HepG2 (cell line): ENCODE results near the gene CSTPP1. TPM values are rescaled to one million over a fixed set of nuclear protein-coding genes. Genes with fewer than 3 reads are reported as not detected.

Experiments used
- ATAC-seq: fragments of 200-7000 bp; cut with Tn5 transposase; 3 replicates; pipeline ENCODE4 v1.9.1; 2020; ENCODE audit warnings: mild to moderate bottlenecking, moderate library complexity
- BruUV-seq: library from RNA; stranded (reverse); fragments of 400-500 nt; replicated peaks from 2 replicates; lab custom pipeline; 2021; lab: Mats Ljungman, UMichigan
- CTCF ChIA-PET: fragments of 300-600 bp; formaldehyde crosslinking; extraction: SDS; loops from one replicate; lab custom pipeline; 2021; ENCODE audit warnings: low total read pairs, inconsistent platforms, low intra/inter-chr PET ratio; lab: Yijun Ruan, JAX
- POLR2A ChIA-PET: fragments of 350-600 bp; sonication (Branson Sonifier 250); formaldehyde crosslinking; loops from one replicate; lab custom pipeline; 2020; ENCODE audit warnings: antibody characterized with exemption, inconsistent platforms; lab: Yijun Ruan, JAX
- DNase-seq: peaks from one replicate; pipeline ENCODE4 v3.0.0-alpha.2; 2015; ENCODE audit warnings: low spot score
- FAIRE-seq: peaks from 3 replicates; lab custom pipeline; 2011; peaks lifted over from hg19 to GRCh38; lab: Jason Lieb, UNC
- H2AFZ ChIP-seq: one replicate; pipeline ENCODE4 v1.6.1; 2011; ENCODE audit warnings: low read length, inconsistent platforms
- H3K27ac ChIP-seq: fragments of 300-600 bp; 3 replicates; pipeline ENCODE4 v1.8.0; 2011; ENCODE audit warnings: mixed run types, mild to moderate bottlenecking, mixed read lengths, low read length, inconsistent platforms; ENCODE audit not compliant: insufficient read depth; ENCODE audit errors: extremely low read length
- H3K27me3 ChIP-seq, 2 experiments: fragments of 200-600 bp in 1 of 2; 2 replicates in 1 of 2; 3 replicates in 1 of 2; pipeline versions ENCODE4 v1.6.0 to v1.8.0; 2011; ENCODE audit warnings: low read length in 2 of 2, mild to moderate bottlenecking in 2 of 2, moderate library complexity in 2 of 2, inconsistent platforms in 1 of 2; ENCODE audit not compliant: insufficient read depth in 2 of 2, control insufficient read depth in 1 of 2
- H3K36me3 ChIP-seq, 2 experiments: fragments of 200-600 bp in 1 of 2; replicated peaks in 1 of 2; 2 replicates in 1 of 2; 3 replicates in 1 of 2; pipeline versions ENCODE4 v1.5.1 to v1.8.0; 2011; ENCODE audit warnings: low read length in 2 of 2, inconsistent platforms in 1 of 2; ENCODE audit not compliant: insufficient read depth in 2 of 2, control insufficient read depth in 1 of 2
- H3K4me1 ChIP-seq: 2 replicates; pipeline ENCODE4 v1.5.1; 2012; ENCODE audit warnings: low read length, inconsistent platforms; ENCODE audit not compliant: insufficient read depth
- H3K4me2 ChIP-seq: 2 replicates; pipeline ENCODE4 v1.6.0; 2011; ENCODE audit warnings: low read depth, low read length, inconsistent platforms
- H3K4me3 ChIP-seq, 3 experiments: fragments of 200-600 bp in 1 of 3; sonication (generic), shearing (Covaris generic) in 1 of 3; replicated peaks in 1 of 3; 2 replicates each; pipeline ENCODE4 v1.5.1; 2011 to 2016; ENCODE audit warnings: low read length in 3 of 3, inconsistent platforms in 2 of 3, low read depth in 2 of 3, mild to moderate bottlenecking in 2 of 3, control low read depth in 1 of 3, mixed read lengths in 1 of 3; ENCODE audit not compliant: insufficient read depth in 1 of 3
- H3K79me2 ChIP-seq: one replicate; pipeline ENCODE4 v1.6.1; 2011; ENCODE audit warnings: low read length, inconsistent platforms; ENCODE audit not compliant: insufficient read depth
- H3K9ac ChIP-seq: 2 replicates; pipeline ENCODE4 v1.6.0; 2011; ENCODE audit warnings: mild to moderate bottlenecking, low read depth, low read length, inconsistent platforms; ENCODE audit not compliant: insufficient read depth
- H3K9me3 ChIP-seq: 2 replicates; pipeline ENCODE4 v1.5.1; 2012; ENCODE audit warnings: mild to moderate bottlenecking, low read length
- H4K20me1 ChIP-seq: 2 replicates; pipeline ENCODE4 v1.6.0; 2011; ENCODE audit warnings: inconsistent platforms, mild to moderate bottlenecking, low read length, moderate library complexity; ENCODE audit not compliant: insufficient read depth
- CHD4 ChIP-seq: fragments of 200-600 bp; sonication (generic); IDR thresholded peaks from 2 replicates; pipeline ENCODE4 v1.7.0; 2017; ENCODE audit warnings: mild to moderate bottlenecking, low read length, borderline replicate concordance
- GLI4 ChIP-seq: sonication (generic); formaldehyde crosslinking; IDR thresholded peaks from 2 replicates; pipeline ENCODE4 v1.5.1; 2020; ENCODE audit warnings: missing genetic modification reagents, mild to moderate bottlenecking, moderate library complexity, borderline replicate concordance
- HNRNPH1 ChIP-seq: fragments of 200-400 bp; formaldehyde crosslinking; optimal IDR thresholded peaks from 2 replicates; pipeline ENCODE3; 2017; ENCODE audit warnings: mild to moderate bottlenecking, low read depth, low read length
- NRL ChIP-seq: sonication (generic); formaldehyde crosslinking; IDR thresholded peaks from 2 replicates; pipeline ENCODE4 v1.5.0; 2020; ENCODE audit warnings: missing genetic modification reagents, mild to moderate bottlenecking, moderate library complexity, borderline replicate concordance
- PAWR ChIP-seq: sonication (generic); formaldehyde crosslinking; IDR thresholded peaks from 2 replicates; pipeline ENCODE4 v1.4.0; 2020; ENCODE audit warnings: missing genetic modification reagents, mild to moderate bottlenecking, borderline replicate concordance
- ZNF547 ChIP-seq: sonication (generic); formaldehyde crosslinking; IDR thresholded peaks from 2 replicates; pipeline ENCODE4 v1.5.1; 2020; ENCODE audit warnings: mild to moderate bottlenecking, missing genetic modification reagents
- ZNF891 ChIP-seq: sonication (generic); formaldehyde crosslinking; IDR thresholded peaks from 2 replicates; pipeline ENCODE4 v1.5.0; 2020; ENCODE audit warnings: mild to moderate bottlenecking, missing genetic modification reagents
- WGBS: methylation state at CpG from one replicate; pipeline ENCODE4 v1.1.6; 2017; ENCODE audit warnings: low lambda C conversion rate; 5-methylcytosine and 5-hydroxymethylcytosine counted together
- in situ Hi-C: cut with HindIII; loops from 2 replicates; pipeline ENCODE4 v1.10.0; 2017; ENCODE audit warnings: low pct_unique_long_range_greater_than_20kb; ENCODE audit not compliant: extremely low pct_ligation_motif_present
- intact Hi-C: fragments of 100-400 bp; cut with micrococcal nuclease; formaldehyde crosslinking; loops from one replicate; pipeline ENCODE4 v1.10.0; 2022; ENCODE audit not compliant: unreplicated experiment
- polyA plus RNA-seq, 8 experiments: library from polyadenylated mRNA; depleted of rRNA in 3 of 8; stranded (reverse) in 7 of 8; unstranded in 1 of 8; fragments of >200 nt; fragmentation: Illumina TruSeq in 4 of 8; extraction: Trizol in 4 of 8; gene quantifications; 2 replicates each; pipeline versions ENCODE4 v1.2.1 to v1.2.3, GENCODE V29; 2011 to 2016; ENCODE audit warnings: low read depth in 4 of 8, missing spikeins in 1 of 8, mixed read lengths in 1 of 8; ENCODE audit not compliant: insufficient read depth in 1 of 8
- total RNA-seq, 5 experiments: library from RNA; depleted of rRNA; stranded (reverse); fragments of >200 nt; fragmentation: Illumina TruSeq; extraction: Trizol; gene quantifications; 2 replicates each; pipeline ENCODE4 v1.2.3, GENCODE V29; 2016; ENCODE audit warnings: low read depth in 1 of 5
- TF ChIP-seq, protein P1 (sequence below): sonication (generic); formaldehyde crosslinking; IDR thresholded peaks from 2 replicates; pipeline ENCODE4 v1.4.0; 2020; ENCODE audit warnings: mild to moderate bottlenecking, missing genetic modification reagents
- TF ChIP-seq, protein P2 (sequence below): sonication (generic); formaldehyde crosslinking; IDR thresholded peaks from 2 replicates; pipeline ENCODE4 v1.9.0; 2022; ENCODE audit warnings: low read depth, missing genetic modification reagents
- TF ChIP-seq, protein P3 (sequence below): sonication (generic); formaldehyde crosslinking; IDR thresholded peaks from 2 replicates; pipeline ENCODE4 v1.4.0; 2020; ENCODE audit warnings: low read depth, missing genetic modification reagents

CSTPP1 gene
- total and polyA plus RNA-seq, 2 of the 13 experiments (the other 11 are each of a cell fraction or from before 2014, with no cell fraction given), result 12.3 to 14.6 TPM

DNA sequence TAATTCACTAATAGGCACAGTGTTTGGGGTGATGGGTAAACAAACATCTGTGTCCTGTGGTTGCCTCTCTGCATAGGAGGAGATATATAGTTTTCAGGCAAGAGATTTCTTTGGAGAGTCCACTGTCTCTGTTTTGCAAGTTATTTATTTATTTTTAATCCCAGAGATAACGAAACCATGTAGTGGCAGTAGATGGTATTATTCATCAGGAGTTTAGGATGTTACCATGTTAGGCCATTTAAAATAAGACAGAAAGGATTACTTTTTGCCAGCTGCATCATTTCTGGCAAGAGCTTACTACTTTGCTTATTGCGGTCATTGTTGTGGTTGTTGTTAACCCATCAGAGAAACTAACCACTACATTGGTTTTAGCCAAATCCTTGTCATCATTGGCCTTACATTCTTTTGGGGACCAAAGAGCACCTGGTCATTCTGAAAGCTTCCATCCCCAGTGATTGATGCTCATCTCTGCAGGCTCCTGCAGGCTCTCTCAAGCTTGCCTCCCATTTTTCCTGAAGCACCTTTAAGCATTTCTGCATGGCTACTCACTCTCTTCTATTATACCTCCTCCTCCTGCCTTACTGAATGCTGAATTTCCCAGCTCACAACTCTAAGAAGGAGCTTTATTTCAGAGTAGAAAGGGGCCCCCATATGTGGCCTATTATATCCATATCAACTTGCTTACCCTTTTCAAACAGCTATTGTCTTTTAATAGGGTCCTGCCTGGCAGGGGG, 84.4 kb downstream of the CSTPP1 start (continued):
- TF ChIP-seq NRL (CRISPR knock-in tag), result no peak
- TF ChIP-seq, protein P1, sequence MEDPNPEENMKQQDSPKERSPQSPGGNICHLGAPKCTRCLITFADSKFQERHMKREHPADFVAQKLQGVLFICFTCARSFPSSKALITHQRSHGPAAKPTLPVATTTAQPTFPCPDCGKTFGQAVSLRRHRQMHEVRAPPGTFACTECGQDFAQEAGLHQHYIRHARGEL (CRISPR knock-in tag), result no peak

DNA sequence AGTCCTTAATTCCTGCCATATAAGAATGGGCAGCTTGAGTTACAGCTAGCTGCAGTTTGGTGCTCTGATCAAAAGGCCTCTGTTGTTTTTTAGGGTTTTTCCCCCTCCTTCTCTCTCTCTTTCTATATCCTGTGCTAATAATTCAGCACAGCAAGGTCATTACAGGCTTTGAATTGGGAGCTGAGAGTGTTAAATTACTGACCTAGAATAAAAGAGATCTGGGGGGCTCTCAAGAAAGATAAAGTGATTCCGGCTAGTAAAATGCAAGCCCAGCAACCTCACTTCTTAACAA, 84.9 kb downstream of the CSTPP1 start:
- Histone ChIP-seq H3K36me3 (no peaks in the 10 kb centered on the region), H2AFZ (no peak overlapping the region), H3K4me3 (no peak overlapping the region), H3K79me2 (no peaks in the 10 kb centered on the region), H3K9ac (no peak overlapping the region), H3K27ac (no peak overlapping the region), H3K27me3 (no peaks in the 10 kb centered on the region), H3K4me1 (no peaks in the 10 kb centered on the region), H3K9me3 (no peaks in the 10 kb centered on the region), H3K4me2 (no peak overlapping the region), H4K20me1 (no peaks in the 10 kb centered on the region)
- DNase-seq, result no peak
- in situ Hi-C loops, result no loop called here
- 100% methylated on average over 1 of the region's 1 CpG for WGBS
- no peak for ATAC-seq
- FAIRE-seq, result no peak
- no TSS peak for BruUV-seq
- intact Hi-C loops, result no loop called here
- POLR2A ChIA-PET, result no interaction called here
- CTCF ChIA-PET, result no interaction called here
- TF ChIP-seq PAWR, result no peak
- TF ChIP-seq, protein P2, sequence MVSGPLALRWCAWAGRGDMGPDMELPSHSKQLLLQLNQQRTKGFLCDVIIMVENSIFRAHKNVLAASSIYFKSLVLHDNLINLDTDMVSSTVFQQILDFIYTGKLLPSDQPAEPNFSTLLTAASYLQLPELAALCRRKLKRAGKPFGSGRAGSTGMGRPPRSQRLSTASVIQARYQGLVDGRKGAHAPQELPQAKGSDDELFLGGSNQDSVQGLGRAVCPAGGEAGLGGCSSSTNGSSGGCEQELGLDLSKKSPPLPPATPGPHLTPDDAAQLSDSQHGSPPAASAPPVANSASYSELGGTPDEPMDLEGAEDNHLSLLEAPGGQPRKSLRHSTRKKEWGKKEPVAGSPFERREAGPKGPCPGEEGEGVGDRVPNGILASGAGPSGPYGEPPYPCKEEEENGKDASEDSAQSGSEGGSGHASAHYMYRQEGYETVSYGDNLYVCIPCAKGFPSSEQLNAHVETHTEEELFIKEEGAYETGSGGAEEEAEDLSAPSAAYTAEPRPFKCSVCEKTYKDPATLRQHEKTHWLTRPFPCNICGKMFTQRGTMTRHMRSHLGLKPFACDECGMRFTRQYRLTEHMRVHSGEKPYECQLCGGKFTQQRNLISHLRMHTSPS (CRISPR knock-in tag), result no peak
- TF ChIP-seq ZNF891 (CRISPR knock-in tag), result no peak
- no peak for TF ChIP-seq CHD4
- TF ChIP-seq GLI4 (CRISPR knock-in tag), result no peak
- no peak for TF ChIP-seq HNRNPH1
- no peak for TF ChIP-seq ZNF547
- TF ChIP-seq, protein P3, sequence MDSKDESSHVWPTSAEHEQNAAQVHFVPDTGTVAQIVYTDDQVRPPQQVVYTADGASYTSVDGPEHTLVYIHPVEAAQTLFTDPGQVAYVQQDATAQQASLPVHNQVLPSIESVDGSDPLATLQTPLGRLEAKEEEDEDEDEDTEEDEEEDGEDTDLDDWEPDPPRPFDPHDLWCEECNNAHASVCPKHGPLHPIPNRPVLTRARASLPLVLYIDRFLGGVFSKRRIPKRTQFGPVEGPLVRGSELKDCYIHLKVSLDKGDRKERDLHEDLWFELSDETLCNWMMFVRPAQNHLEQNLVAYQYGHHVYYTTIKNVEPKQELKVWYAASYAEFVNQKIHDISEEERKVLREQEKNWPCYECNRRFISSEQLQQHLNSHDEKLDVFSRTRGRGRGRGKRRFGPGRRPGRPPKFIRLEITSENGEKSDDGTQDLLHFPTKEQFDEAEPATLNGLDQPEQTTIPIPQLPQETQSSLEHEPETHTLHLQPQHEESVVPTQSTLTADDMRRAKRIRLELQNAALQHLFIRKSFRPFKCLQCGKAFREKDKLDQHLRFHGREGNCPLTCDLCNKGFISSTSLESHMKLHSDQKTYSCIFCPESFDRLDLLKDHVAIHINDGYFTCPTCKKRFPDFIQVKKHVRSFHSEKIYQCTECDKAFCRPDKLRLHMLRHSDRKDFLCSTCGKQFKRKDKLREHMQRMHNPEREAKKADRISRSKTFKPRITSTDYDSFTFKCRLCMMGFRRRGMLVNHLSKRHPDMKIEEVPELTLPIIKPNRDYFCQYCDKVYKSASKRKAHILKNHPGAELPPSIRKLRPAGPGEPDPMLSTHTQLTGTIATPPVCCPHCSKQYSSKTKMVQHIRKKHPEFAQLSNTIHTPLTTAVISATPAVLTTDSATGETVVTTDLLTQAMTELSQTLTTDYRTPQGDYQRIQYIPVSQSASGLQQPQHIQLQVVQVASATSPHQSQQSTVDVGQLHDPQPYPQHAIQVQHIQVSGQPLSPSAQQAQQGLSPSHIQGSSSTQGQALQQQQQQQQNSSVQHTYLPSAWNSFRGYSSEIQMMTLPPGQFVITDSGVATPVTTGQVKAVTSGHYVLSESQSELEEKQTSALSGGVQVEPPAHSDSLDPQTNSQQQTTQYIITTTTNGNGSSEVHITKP (CRISPR knock-in tag), result no peak
